NCI-H524 (cell line): Measurements from ENCODE around the gene VWA8.

ENCODE experiments used
- DNase-seq, 2 experiments: peaks; one replicate each; lab custom pipeline; 2025; lab: John Stamatoyannopoulos, UW

VWA8 gene

GRCh38 chr13:41614671-41615527, 346.0 kb downstream of the VWA8 start:
- DNase-seq, result no peak

- no peak for DNase-seq
Measured at GRCh38 chr13:41613984-41614661, 346.8 kb downstream of the VWA8 start.

- no peak for DNase-seq
Measured at GRCh38 chr13:41613471-41613870, 347.4 kb downstream of the VWA8 start.

- no peak for DNase-seq
Measured at GRCh38 chr13:41611385-41611784, 349.5 kb downstream of the VWA8 start.

GRCh38 chr13:41610404-41610803, 350.5 kb downstream of the VWA8 start:
- DNase-seq, result no peak

GRCh38 chr13:41609828-41610227, 351.1 kb downstream of the VWA8 start:
- DNase-seq, result no peak

- DNase-seq, result no peak
Measured at GRCh38 chr13:41608839-41609177, 352.1 kb downstream of the VWA8 start.

- DNase-seq, result no peak
Measured at GRCh38 chr13:41608111-41608838, 352.6 kb downstream of the VWA8 start.

GRCh38 chr13:41606646-41607045, 354.3 kb downstream of the VWA8 start:
- DNase-seq, result no peak

- no peak for DNase-seq
Measured at GRCh38 chr13:41605319-41606285, 355.3 kb downstream of the VWA8 start.

- no peak for DNase-seq
Measured at GRCh38 chr13:41603917-41604316, 357.0 kb downstream of the VWA8 start.

- DNase-seq, result no peak
Measured at GRCh38 chr13:41601718-41602445, 359.0 kb downstream of the VWA8 start.

GRCh38 chr13:41599619-41600018, 361.3 kb downstream of the VWA8 start:
- DNase-seq, result no peak

GRCh38 chr13:41597348-41598041, 363.4 kb downstream of the VWA8 start:
- DNase-seq, result no peak

- no peak for DNase-seq
Measured at GRCh38 chr13:41596190-41596589, 364.7 kb downstream of the VWA8 start.

- DNase-seq, result no peak
Measured at GRCh38 chr13:41595298-41595697, 365.6 kb downstream of the VWA8 start.

GRCh38 chr13:41590643-41591042, 370.3 kb downstream of the VWA8 start:
- DNase-seq, result no peak

GRCh38 chr13:41590122-41590521, 370.8 kb downstream of the VWA8 start:
- no peak for DNase-seq

- no peak for DNase-seq
Measured at GRCh38 chr13:41589434-41589833, 371.5 kb downstream of the VWA8 start.

GRCh38 chr13:41588899-41589298, 372.0 kb downstream of the VWA8 start:
- DNase-seq, result no peak
